ENCODE results near the gene NIPAL4.

- TF ChIP-seq, protein P1, sequence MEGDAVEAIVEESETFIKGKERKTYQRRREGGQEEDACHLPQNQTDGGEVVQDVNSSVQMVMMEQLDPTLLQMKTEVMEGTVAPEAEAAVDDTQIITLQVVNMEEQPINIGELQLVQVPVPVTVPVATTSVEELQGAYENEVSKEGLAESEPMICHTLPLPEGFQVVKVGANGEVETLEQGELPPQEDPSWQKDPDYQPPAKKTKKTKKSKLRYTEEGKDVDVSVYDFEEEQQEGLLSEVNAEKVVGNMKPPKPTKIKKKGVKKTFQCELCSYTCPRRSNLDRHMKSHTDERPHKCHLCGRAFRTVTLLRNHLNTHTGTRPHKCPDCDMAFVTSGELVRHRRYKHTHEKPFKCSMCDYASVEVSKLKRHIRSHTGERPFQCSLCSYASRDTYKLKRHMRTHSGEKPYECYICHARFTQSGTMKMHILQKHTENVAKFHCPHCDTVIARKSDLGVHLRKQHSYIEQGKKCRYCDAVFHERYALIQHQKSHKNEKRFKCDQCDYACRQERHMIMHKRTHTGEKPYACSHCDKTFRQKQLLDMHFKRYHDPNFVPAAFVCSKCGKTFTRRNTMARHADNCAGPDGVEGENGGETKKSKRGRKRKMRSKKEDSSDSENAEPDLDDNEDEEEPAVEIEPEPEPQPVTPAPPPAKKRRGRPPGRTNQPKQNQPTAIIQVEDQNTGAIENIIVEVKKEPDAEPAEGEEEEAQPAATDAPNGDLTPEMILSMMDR (IDR thresholded peaks at IDR 0.05), result no peak
- TF ChIP-seq POLR2A (IDR thresholded peaks at IDR 0.05), result no peak
These were observed 5.7 kb upstream of the NIPAL4 start for GRCh38 chr5:157454273-157454672.
